GM19395 (cell line): Measurements from ENCODE around the gene UGT1A10.
"Not testable (repeated sequence)": the region's sequence is repeated elsewhere in the genome, so short reads cannot be mapped to it uniquely, and the experiment has no call there.

Source experiments
- ATAC-seq: cut with Tn5 transposase; IDR thresholded peaks from one replicate; pipeline ENCODE4 v1.9.1; 2021; ENCODE audit warnings: mild to moderate bottlenecking, moderate library complexity; ENCODE audit not compliant: unreplicated experiment

UGT1A10 gene

GRCh38 chr2:233691443-233692433, 55.5 kb downstream of the UGT1A10 start:
- ATAC-seq = no peak

GRCh38 chr2:233692648-233693047, 56.4 kb downstream of the UGT1A10 start, which contains the start of gene UGT1A6:
TSS of gene UGT1A6 (plus strand) at chr2:233692890. CDS start at chr2:233693005, 115 bp downstream.
- no peak for ATAC-seq

- no peak for ATAC-seq
Observed at GRCh38 chr2:233693963-233694362, 57.7 kb downstream of the UGT1A10 start.

- ATAC-seq = no peak
Observed at GRCh38 chr2:233698740-233699139, 62.5 kb downstream of the UGT1A10 start.

GRCh38 chr2:233699424-233700027, 63.3 kb downstream of the UGT1A10 start:
- ATAC-seq = no peak

- no peak for ATAC-seq
Observed at GRCh38 chr2:233700028-233700635, 63.9 kb downstream of the UGT1A10 start.

- ATAC-seq = not testable (repeated sequence)
Observed at GRCh38 chr2:233700842-233701241, 64.6 kb downstream of the UGT1A10 start.

GRCh38 chr2:233702238-233702637, 66.0 kb downstream of the UGT1A10 start:
- no peak for ATAC-seq

- ATAC-seq = no peak
Observed at GRCh38 chr2:233705911-233706506, 69.8 kb downstream of the UGT1A10 start.

GRCh38 chr2:233706720-233707119, 70.5 kb downstream of the UGT1A10 start:
- no peak for ATAC-seq

- no peak for ATAC-seq
Observed at GRCh38 chr2:233707940-233708644, 71.8 kb downstream of the UGT1A10 start.

GRCh38 chr2:233708942-233709341, 72.7 kb downstream of the UGT1A10 start:
- ATAC-seq = no peak

GRCh38 chr2:233711312-233712008, 75.2 kb downstream of the UGT1A10 start:
- peak; percentile 81 for ATAC-seq

GRCh38 chr2:233712611-233713261, 76.5 kb downstream of the UGT1A10 start, which contains the start of gene UGT1A5:
TSS of gene UGT1A5 (plus strand) at chr2:233712907. CDS start at chr2:233712992, 85 bp downstream.
- ATAC-seq = no peak

- no peak for ATAC-seq
Observed at GRCh38 chr2:233713262-233713615, 77.0 kb downstream of the UGT1A10 start.

GRCh38 chr2:233714121-233714520, 77.9 kb downstream of the UGT1A10 start:
- no peak for ATAC-seq

- ATAC-seq = no peak
Observed at GRCh38 chr2:233718552-233718951, 82.3 kb downstream of the UGT1A10 start, which contains the start of gene UGT1A4. TSS of gene UGT1A4 (plus strand) at chr2:233718736. CDS start at chr2:233718821, 85 bp downstream.

GRCh38 chr2:233728723-233729301, 92.6 kb downstream of the UGT1A10 start, which contains the start of gene UGT1A3:
TSS of gene UGT1A3 (plus strand) at chr2:233729042. CDS start at chr2:233729127, 85 bp downstream.
- ATAC-seq = no peak
